ENCODE measurements around the gene ADAP1. TPM values are rescaled to one million over a fixed set of nuclear protein-coding genes. Genes with fewer than 3 reads are reported as not detected.

The ADAP1 gene
- total RNA-seq, 1 donor from 2014 or later: 0.30 TPM

GRCh38 chr7:886626-887487, 67.6 kb downstream of the ADAP1 start:
- no peak for DNase-seq (ENCODE audit: low spot score)
- no peaks in the 10 kb centered on the region for H3F3A ChIP-seq (ENCODE audit: low read depth)
- Mint-ChIP-seq H3K4me1 (peaks cover 2% of the 10 kb centered on the region), H3K27me3 (ENCODE audit: insufficient read depth, low read depth) (no peaks in the 10 kb centered on the region), H3K27ac (no peak overlapping the region), H3K4me3 (no peak overlapping the region), H3K36me3 (peaks cover 7% of the 10 kb centered on the region), H3K9me3 (no peaks in the 10 kb centered on the region)
- H3K79me2 ChIP-seq (ENCODE audit: low read depth): peaks cover 70% of the 10 kb centered on the region
- no peak overlapping the region for H3K4me2 ChIP-seq
- TF ChIP-seq EZH2phosphoT487 (IDR thresholded peaks at IDR 0.05) (no peak), EZH2 (IDR thresholded peaks at IDR 0.05) (no peak)
- TF ChIP-seq, protein P1, sequence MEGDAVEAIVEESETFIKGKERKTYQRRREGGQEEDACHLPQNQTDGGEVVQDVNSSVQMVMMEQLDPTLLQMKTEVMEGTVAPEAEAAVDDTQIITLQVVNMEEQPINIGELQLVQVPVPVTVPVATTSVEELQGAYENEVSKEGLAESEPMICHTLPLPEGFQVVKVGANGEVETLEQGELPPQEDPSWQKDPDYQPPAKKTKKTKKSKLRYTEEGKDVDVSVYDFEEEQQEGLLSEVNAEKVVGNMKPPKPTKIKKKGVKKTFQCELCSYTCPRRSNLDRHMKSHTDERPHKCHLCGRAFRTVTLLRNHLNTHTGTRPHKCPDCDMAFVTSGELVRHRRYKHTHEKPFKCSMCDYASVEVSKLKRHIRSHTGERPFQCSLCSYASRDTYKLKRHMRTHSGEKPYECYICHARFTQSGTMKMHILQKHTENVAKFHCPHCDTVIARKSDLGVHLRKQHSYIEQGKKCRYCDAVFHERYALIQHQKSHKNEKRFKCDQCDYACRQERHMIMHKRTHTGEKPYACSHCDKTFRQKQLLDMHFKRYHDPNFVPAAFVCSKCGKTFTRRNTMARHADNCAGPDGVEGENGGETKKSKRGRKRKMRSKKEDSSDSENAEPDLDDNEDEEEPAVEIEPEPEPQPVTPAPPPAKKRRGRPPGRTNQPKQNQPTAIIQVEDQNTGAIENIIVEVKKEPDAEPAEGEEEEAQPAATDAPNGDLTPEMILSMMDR (IDR thresholded peaks at IDR 0.05): no peak
- no peak overlapping the region for H2AFZ ChIP-seq (replicated peaks)
- no peak overlapping the region for H3K27ac ChIP-seq
- no peaks in the 10 kb centered on the region for H3K4me1 ChIP-seq
- H3K9me3 ChIP-seq (ENCODE audit: low read depth): no peaks in the 10 kb centered on the region
- peaks cover 77% of the 10 kb centered on the region for H4K20me1 ChIP-seq (ENCODE audit: low read depth)
- H3K36me3 ChIP-seq: no peaks in the 10 kb centered on the region
- H3K4me3 ChIP-seq: no peak overlapping the region
- H3K9ac ChIP-seq: no peak overlapping the region
- H3K27me3 ChIP-seq: no peaks in the 10 kb centered on the region

- TF ChIP-seq, protein P1 (IDR thresholded peaks at IDR 0.05): no peak
- TF ChIP-seq EZH2 (IDR thresholded peaks at IDR 0.05): no peak
- Histone ChIP-seq H3F3A (ENCODE audit: low read depth) (no peaks in the 10 kb centered on the region), H3K27me3 (no peaks in the 10 kb centered on the region), H3K9me3 (ENCODE audit: low read depth) (no peaks in the 10 kb centered on the region), H3K36me3 (no peaks in the 10 kb centered on the region), H3K9ac (no peak overlapping the region), H3K4me3 (no peak overlapping the region), H2AFZ (replicated peaks) (no peak overlapping the region), H4K20me1 (ENCODE audit: low read depth) (peaks cover 85% of the 10 kb centered on the region), H3K4me2 (no peak overlapping the region), H3K4me1 (no peaks in the 10 kb centered on the region), H3K79me2 (ENCODE audit: low read depth) (peaks cover 78% of the 10 kb centered on the region), H3K27ac (no peak overlapping the region)
- DNase-seq (ENCODE audit: low spot score): no peak
- H3K36me3 Mint-ChIP-seq: peaks cover 10% of the 10 kb centered on the region
- H3K4me1 Mint-ChIP-seq: peaks cover 2% of the 10 kb centered on the region
- no peak overlapping the region for H3K4me3 Mint-ChIP-seq
- no peak overlapping the region for H3K27ac Mint-ChIP-seq
- no peaks in the 10 kb centered on the region for H3K9me3 Mint-ChIP-seq
- H3K27me3 Mint-ChIP-seq (ENCODE audit: insufficient read depth, low read depth): no peaks in the 10 kb centered on the region
Observed at GRCh38 chr7:885893-886625, 68.4 kb downstream of the ADAP1 start.

DNA sequence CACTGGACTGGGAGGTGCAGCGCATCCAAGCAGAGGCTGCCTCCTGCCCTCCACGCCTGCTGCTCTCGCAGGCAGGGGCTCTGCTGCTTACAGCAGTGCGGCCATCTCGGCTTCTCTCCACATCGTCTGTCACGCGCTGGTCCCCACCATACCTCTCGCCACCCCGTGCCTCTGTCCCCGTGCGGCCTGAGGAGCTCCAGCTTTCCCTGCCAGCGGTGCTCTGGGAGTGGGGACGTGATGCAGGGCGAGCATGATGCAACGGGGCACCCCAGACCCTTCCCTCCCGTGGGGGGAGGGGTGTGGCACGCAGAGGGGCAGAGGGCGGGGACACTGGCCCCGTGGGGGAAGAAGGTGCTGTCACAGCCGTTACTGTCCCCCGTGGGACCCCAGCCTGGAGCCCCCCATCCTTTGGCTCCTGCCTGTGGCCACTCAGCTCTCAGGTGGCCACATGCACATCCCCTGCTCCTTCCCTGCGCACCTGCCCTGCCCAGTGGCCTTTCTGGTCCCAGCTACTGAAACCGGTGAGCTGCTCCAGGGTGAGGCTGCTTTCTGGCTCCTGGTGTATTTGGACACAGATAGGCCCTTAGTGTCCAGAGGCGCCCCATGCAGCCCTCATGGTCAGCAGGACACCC, 69.1 kb downstream of the ADAP1 start:
- no peak overlapping the region for H2AFZ ChIP-seq (replicated peaks)
- no peak for DNase-seq (ENCODE audit: low spot score)
- Mint-ChIP-seq H3K4me3 (no peak overlapping the region), H3K9me3 (no peaks in the 10 kb centered on the region), H3K4me1 (peaks cover 2% of the 10 kb centered on the region), H3K36me3 (peaks cover 10% of the 10 kb centered on the region), H3K27ac (peak overlapping the region; percentile 50), H3K27me3 (ENCODE audit: insufficient read depth, low read depth) (peaks cover 2% of the 10 kb centered on the region)
- H3K4me3 ChIP-seq: no peak overlapping the region
- no peaks in the 10 kb centered on the region for H3K36me3 ChIP-seq
- no peak overlapping the region for H3K27ac ChIP-seq
- H4K20me1 ChIP-seq (ENCODE audit: low read depth): peaks cover 89% of the 10 kb centered on the region
- no peaks in the 10 kb centered on the region for H3K4me1 ChIP-seq
- no peaks in the 10 kb centered on the region for H3F3A ChIP-seq (ENCODE audit: low read depth)
- H3K9me3 ChIP-seq (ENCODE audit: low read depth): no peaks in the 10 kb centered on the region
- no peaks in the 10 kb centered on the region for H3K27me3 ChIP-seq
- H3K79me2 ChIP-seq (ENCODE audit: low read depth): peaks cover 84% of the 10 kb centered on the region
- TF ChIP-seq, protein P1 (IDR thresholded peaks at IDR 0.05): no peak
- TF ChIP-seq EZH2 (IDR thresholded peaks at IDR 0.05) (no peak), EZH2phosphoT487 (IDR thresholded peaks at IDR 0.05) (no peak)
- H3K4me2 ChIP-seq: no peak overlapping the region
- H3K9ac ChIP-seq: no peak overlapping the region
